Liver (tissue), 3 donors: ENCODE data around the gene NOL4L.

ENCODE experiments used
- JUND ChIP-seq, 2 donors: IDR thresholded peaks; 2 replicates each; pipeline ENCODE4 v1.6.1; 2016; ENCODE audit warnings: antibody characterized with exemption in 2 of 2
- TAF1 ChIP-seq: conservative IDR thresholded peaks from 2 replicates; pipeline ENCODE4 v1.6.1; 2016; ENCODE audit warnings: antibody characterized with exemption, mild to moderate bottlenecking
- TF ChIP-seq, protein P1 (sequence below): fragments of 150-350 bp; IDR thresholded peaks from 2 replicates; pipeline ENCODE4 v1.5.1; 2017; ENCODE audit warnings: improper control_type of control experiment, low read depth, low read length; ENCODE audit not compliant: missing input control
- TF ChIP-seq, protein P2 (sequence below): IDR thresholded peaks from 2 replicates; pipeline ENCODE4 v1.6.1; 2016; ENCODE audit warnings: antibody characterized with exemption
- donor health status: healthy.
- donor health status: healthy.

- TF ChIP-seq, protein P1, sequence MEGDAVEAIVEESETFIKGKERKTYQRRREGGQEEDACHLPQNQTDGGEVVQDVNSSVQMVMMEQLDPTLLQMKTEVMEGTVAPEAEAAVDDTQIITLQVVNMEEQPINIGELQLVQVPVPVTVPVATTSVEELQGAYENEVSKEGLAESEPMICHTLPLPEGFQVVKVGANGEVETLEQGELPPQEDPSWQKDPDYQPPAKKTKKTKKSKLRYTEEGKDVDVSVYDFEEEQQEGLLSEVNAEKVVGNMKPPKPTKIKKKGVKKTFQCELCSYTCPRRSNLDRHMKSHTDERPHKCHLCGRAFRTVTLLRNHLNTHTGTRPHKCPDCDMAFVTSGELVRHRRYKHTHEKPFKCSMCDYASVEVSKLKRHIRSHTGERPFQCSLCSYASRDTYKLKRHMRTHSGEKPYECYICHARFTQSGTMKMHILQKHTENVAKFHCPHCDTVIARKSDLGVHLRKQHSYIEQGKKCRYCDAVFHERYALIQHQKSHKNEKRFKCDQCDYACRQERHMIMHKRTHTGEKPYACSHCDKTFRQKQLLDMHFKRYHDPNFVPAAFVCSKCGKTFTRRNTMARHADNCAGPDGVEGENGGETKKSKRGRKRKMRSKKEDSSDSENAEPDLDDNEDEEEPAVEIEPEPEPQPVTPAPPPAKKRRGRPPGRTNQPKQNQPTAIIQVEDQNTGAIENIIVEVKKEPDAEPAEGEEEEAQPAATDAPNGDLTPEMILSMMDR: no peak
- TF ChIP-seq JUND (IDR thresholded peaks at IDR 0.05) (no peak), TAF1 (no peak)
- TF ChIP-seq, protein P2, sequence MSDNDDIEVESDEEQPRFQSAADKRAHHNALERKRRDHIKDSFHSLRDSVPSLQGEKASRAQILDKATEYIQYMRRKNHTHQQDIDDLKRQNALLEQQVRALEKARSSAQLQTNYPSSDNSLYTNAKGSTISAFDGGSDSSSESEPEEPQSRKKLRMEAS: no peak
Measured at GRCh38 chr20:32519381-32519730, 65.8 kb downstream of the NOL4L start.
